ENCODE measurements around the gene RNF224.
A peak's percentile ranks its signal among the peaks of the same experiment; 100 is the strongest.

RNF224 gene

DNA sequence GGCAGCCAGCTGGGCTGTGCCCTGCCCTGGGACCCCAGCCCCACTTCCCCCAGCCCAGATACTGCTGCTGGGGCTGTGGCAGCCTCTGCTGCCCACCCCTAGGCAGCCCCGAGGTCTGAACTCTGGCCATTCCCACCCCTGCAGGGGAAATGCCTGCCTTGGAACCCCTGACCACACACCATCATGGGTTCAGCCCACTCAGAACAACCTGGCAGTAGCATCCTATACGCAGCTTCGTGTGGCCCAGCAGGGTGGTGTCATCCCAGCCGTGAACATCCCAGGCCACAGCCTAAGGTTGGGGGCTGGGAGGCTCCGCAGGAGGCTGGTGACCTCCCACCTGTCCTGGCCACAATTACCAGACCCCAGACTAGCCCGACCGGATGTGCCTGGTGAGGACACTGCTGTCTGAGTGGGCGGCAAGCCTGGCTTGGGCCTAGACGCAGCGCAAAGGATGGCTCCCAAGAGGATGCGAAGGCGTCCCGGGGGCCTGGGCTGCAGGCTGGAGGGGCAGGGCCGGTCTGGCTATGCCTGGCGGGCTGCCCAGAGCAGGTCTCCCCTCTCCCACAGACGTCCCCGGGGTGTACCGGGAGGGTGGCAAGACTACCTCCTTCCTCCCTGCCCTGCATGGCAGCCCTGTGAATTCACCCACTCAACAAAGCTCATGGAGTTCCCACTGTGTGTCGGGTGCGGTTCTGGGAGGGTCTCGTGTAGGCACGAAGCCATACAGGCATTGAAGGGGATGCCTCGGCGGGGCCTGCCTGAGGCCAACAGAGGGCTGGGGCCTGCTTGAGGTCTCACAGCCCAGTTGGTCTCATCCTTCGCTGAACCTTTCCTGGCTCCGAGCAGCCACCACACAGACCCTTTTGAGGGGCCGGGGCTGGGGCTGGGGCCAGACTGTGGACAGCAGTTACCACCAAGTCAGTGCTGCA is 1.9 kb downstream of the RNF224 start:
- Histone ChIP-seq H3K27me3 (ENCODE audit: control insufficient read depth, insufficient read depth, low read length) (peaks cover 30% of the 10 kb centered on the region), H3K4me3 (ENCODE audit: low read length) (no peak overlapping the region), H3K27ac (ENCODE audit: low read depth, low read length) (no peak overlapping the region), H3K36me3 (ENCODE audit: control insufficient read depth, insufficient read depth, low read length) (no peaks in the 10 kb centered on the region), H3K9ac (ENCODE audit: low read length) (no peak overlapping the region), H3K4me1 (ENCODE audit: control insufficient read depth, insufficient read depth, low read length) (no peaks in the 10 kb centered on the region)

DNA sequence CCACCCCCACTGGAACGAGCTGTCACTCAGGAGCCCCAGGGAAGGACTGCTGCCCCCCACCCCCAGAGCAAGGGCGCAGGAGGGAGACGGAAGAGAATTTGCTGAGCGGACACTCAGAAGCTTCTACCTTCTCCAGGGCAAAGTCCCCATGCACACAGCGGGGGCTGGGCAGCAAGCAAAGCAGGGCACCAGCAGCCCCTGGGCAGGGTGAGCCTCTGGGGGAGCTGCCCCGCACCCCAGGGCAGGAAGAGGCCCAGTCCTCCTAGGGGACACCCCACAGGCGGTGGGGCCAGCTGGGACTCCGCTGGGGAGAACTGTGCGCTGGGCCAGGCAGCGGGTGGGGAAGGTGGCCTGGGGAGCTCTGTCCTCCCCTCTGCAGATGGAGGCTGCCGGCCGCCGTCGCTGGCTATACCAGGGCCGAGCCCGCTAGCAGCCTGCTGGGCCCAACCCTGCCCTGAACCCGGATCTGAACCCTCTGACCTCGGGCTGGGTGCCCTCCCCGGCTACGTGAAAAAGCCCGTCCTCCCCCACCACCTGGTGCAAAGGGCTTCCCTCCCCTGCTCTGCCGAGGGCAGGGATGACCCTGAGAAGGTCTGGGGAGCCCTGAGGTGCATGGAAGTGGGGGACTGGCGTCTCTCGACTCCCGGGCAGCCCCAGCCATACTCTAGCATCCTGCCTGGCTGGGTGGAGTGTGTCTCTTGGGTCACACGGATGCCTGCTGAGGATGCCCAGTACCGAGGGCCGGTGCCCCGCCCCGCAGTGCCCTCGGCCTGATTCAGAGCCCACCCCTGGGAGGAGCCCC is 2.8 kb downstream of the RNF224 start:
- no peaks in the 10 kb centered on the region for H3K4me1 ChIP-seq (ENCODE audit: control insufficient read depth, insufficient read depth, low read length)
- no peak overlapping the region for H3K9ac ChIP-seq (ENCODE audit: low read length)
- peaks cover 39% of the 10 kb centered on the region for H3K27me3 ChIP-seq (ENCODE audit: control insufficient read depth, insufficient read depth, low read length)
- H3K36me3 ChIP-seq (ENCODE audit: control insufficient read depth, insufficient read depth, low read length), result no peaks in the 10 kb centered on the region
- no peak overlapping the region for H3K27ac ChIP-seq (ENCODE audit: low read depth, low read length)
- no peak overlapping the region for H3K4me3 ChIP-seq (ENCODE audit: low read length)

DNA sequence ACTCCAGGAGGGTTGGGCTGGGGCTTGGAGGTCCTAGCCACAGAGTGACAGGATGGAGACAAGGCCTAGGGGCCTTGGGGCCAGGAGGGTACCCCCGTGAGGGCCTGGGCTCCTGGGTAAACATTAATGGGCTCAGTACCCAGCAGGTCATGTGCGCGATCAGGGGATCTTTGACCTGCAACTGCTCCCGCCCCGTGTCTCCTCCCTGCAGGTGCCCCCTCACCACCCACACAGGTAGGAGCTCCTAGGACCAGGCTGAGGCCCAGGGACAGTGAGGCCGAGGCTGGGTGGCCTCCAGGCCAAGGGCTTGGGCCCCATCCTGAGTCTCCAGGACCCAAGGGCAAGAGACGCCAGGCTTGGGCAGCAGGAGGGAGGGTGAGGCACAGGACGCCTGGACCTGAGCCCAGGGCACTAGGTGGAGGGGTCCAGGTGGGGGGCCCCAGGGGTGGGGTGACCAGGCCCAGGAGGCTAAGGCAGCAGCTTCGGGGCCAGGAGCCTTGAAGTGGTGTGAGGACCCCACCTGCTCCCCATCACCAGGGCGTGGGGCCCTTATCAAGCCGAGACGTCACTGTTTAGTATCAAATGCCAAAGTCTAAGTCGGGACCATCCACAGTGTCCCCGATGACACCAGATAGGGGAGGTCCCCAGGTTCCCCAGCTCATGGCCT is 3.5 kb downstream of the RNF224 start, which contains the start of gene SLC34A3:
Gene SLC34A3, plus strand, starts transcription at position 197 of the 667 bp plus-strand sequence. CDS start 802 bp downstream, outside the sequence.
- Histone ChIP-seq H3K9ac (ENCODE audit: low read length) (no peak within 1 kb of the TSS), H3K4me1 (ENCODE audit: control insufficient read depth, insufficient read depth, low read length) (peaks cover under 1% of the 10 kb centered on the region), H3K4me3 (ENCODE audit: low read length) (no peak within 1 kb of the TSS), H3K27me3 (ENCODE audit: control insufficient read depth, insufficient read depth, low read length) (peaks cover 43% of the 10 kb centered on the region), H3K27ac (ENCODE audit: low read depth, low read length) (no peak within 1 kb of the TSS), H3K36me3 (ENCODE audit: control insufficient read depth, insufficient read depth, low read length) (no peaks in the 10 kb centered on the region)

DNA sequence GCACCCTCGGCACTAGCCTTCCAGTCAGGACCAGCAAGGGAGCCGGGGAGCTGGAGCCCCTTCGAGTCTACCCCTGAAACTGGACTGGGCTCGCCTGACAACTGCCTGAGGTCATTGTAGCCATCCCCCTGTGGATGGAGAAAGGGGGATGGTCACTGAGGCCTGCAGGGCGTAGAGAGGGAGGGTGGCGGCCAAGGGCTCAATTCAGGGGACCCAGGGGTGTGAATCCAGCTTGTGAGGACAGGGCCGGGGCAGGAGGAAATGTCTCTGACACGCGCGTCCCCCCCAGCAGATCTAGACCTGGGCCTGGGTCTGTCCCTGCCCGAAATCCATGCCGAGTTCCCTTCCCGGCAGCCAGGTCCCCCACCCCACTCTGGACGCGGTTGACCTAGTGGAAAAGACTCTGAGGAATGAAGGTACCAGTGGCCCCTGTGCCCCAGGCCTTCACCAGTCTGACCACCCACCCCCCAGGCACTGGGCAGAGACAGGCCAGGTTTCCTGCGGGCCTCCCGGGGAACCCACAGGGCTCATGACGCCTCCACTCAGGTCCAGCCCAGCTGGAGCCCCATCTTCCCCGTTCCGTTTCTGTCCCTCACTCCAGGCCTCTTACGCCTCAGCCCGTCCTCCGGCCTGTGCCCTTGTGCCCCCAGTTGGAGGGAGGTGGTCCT is 4.2 kb downstream of the RNF224 start:
- no peak overlapping the region for H3K27ac ChIP-seq (ENCODE audit: low read depth, low read length)
- no peak overlapping the region for H3K4me3 ChIP-seq (ENCODE audit: low read length)
- H3K9ac ChIP-seq (ENCODE audit: low read length), result no peak overlapping the region
- peaks cover 43% of the 10 kb centered on the region for H3K27me3 ChIP-seq (ENCODE audit: control insufficient read depth, insufficient read depth, low read length)
- peaks cover 4% of the 10 kb centered on the region for H3K4me1 ChIP-seq (ENCODE audit: control insufficient read depth, insufficient read depth, low read length)
- no peaks in the 10 kb centered on the region for H3K36me3 ChIP-seq (ENCODE audit: control insufficient read depth, insufficient read depth, low read length)

DNA sequence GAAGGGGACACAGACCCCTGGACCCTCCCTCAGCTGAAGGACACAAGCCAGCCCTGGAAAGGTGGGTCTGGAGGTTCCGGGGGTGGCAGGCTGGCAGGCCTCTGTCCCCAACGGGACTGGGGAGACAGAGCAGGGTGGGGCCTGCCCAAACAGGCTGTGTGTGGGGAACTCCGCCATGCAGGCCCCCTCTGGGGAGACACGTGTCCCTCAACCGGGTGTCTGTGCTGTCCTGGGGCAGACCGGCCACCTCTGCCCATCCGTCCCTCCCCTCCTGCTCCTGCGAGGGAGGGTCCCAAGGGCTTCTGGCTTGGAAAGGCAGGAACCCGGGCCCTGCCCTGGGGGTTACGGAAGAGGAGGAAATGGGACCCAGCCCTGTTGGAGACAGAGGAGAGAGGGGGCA is 4.8 kb downstream of the RNF224 start:
- Histone ChIP-seq H3K9ac (ENCODE audit: low read length) (no peak overlapping the region), H3K4me1 (ENCODE audit: control insufficient read depth, insufficient read depth, low read length) (peaks cover 9% of the 10 kb centered on the region), H3K27me3 (ENCODE audit: control insufficient read depth, insufficient read depth, low read length) (peaks cover 43% of the 10 kb centered on the region)

DNA sequence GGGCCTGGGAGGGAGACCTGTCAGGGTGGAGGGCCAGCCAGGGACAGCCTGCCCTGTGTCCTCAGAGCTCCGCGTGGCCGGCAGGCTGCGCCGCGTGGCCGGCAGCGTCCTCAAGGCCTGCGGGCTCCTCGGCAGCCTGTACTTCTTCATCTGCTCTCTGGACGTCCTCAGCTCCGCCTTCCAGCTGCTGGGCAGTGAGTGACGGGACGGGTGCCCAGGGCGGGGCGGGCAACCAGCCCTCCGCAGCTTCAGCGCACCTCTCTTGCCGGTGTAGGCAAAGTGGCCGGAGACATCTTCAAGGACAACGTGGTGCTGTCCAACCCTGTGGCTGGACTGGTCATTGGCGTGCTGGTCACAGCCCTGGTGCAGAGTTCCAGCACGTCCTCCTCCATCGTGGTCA is 5.2 kb downstream of the RNF224 start:
- Histone ChIP-seq H3K27me3 (ENCODE audit: control insufficient read depth, insufficient read depth, low read length) (peaks cover 43% of the 10 kb centered on the region), H3K4me1 (ENCODE audit: control insufficient read depth, insufficient read depth, low read length) (peaks cover 9% of the 10 kb centered on the region), H3K4me3 (ENCODE audit: low read length) (no peak overlapping the region), H3K36me3 (ENCODE audit: control insufficient read depth, insufficient read depth, low read length) (no peaks in the 10 kb centered on the region), H3K9ac (ENCODE audit: low read length) (no peak overlapping the region), H3K27ac (ENCODE audit: low read depth, low read length) (no peak overlapping the region)

More for the DNA sequence above, 4.8 kb downstream of the RNF224 start:
- Histone ChIP-seq H3K27ac (ENCODE audit: low read depth, low read length) (no peak overlapping the region), H3K4me3 (ENCODE audit: low read length) (no peak overlapping the region), H3K36me3 (ENCODE audit: control insufficient read depth, insufficient read depth, low read length) (no peaks in the 10 kb centered on the region)

GRCh38 chr9:137233143-137233980 is 6.1 kb downstream of the RNF224 start:
- Histone ChIP-seq H3K27me3 (ENCODE audit: control insufficient read depth, insufficient read depth, low read length) (peaks cover 42% of the 10 kb centered on the region), H3K36me3 (ENCODE audit: control insufficient read depth, insufficient read depth, low read length) (no peaks in the 10 kb centered on the region), H3K9ac (ENCODE audit: low read length) (no peak overlapping the region), H3K4me3 (ENCODE audit: low read length) (no peak overlapping the region), H3K4me1 (ENCODE audit: control insufficient read depth, insufficient read depth, low read length) (peaks cover 10% of the 10 kb centered on the region), H3K27ac (ENCODE audit: low read depth, low read length) (no peak overlapping the region)

GRCh38 chr9:137234055-137234697 is 6.9 kb downstream of the RNF224 start:
- no peaks in the 10 kb centered on the region for H3K36me3 ChIP-seq (ENCODE audit: control insufficient read depth, insufficient read depth, low read length)
- no peak overlapping the region for H3K27ac ChIP-seq (ENCODE audit: low read depth, low read length)
- peaks cover 11% of the 10 kb centered on the region for H3K4me1 ChIP-seq (ENCODE audit: control insufficient read depth, insufficient read depth, low read length)
- no peak overlapping the region for H3K4me3 ChIP-seq (ENCODE audit: low read length)
- H3K27me3 ChIP-seq (ENCODE audit: control insufficient read depth, insufficient read depth, low read length), result peaks cover 34% of the 10 kb centered on the region
- H3K9ac ChIP-seq (ENCODE audit: low read length), result no peak overlapping the region

- H3K4me3 ChIP-seq (ENCODE audit: low read length), result no peak overlapping the region
- no peaks in the 10 kb centered on the region for H3K36me3 ChIP-seq (ENCODE audit: control insufficient read depth, insufficient read depth, low read length)
- H3K4me1 ChIP-seq (ENCODE audit: control insufficient read depth, insufficient read depth, low read length), result peaks cover 11% of the 10 kb centered on the region
- H3K27me3 ChIP-seq (ENCODE audit: control insufficient read depth, insufficient read depth, low read length), result peaks cover 29% of the 10 kb centered on the region
- H3K9ac ChIP-seq (ENCODE audit: low read length), result no peak overlapping the region
- no peak overlapping the region for H3K27ac ChIP-seq (ENCODE audit: low read depth, low read length)
Measured at GRCh38 chr9:137234758-137235423, 7.6 kb downstream of the RNF224 start.

GRCh38 chr9:137235424-137236237 is 8.3 kb downstream of the RNF224 start:
- no peak overlapping the region for H3K9ac ChIP-seq (ENCODE audit: low read length)
- peaks cover 21% of the 10 kb centered on the region for H3K27me3 ChIP-seq (ENCODE audit: control insufficient read depth, insufficient read depth, low read length)
- H3K4me3 ChIP-seq (ENCODE audit: low read length), result peak overlapping the region; percentile 2
- H3K36me3 ChIP-seq (ENCODE audit: control insufficient read depth, insufficient read depth, low read length), result no peaks in the 10 kb centered on the region
- peaks cover 11% of the 10 kb centered on the region for H3K4me1 ChIP-seq (ENCODE audit: control insufficient read depth, insufficient read depth, low read length)
- H3K27ac ChIP-seq (ENCODE audit: low read depth, low read length), result no peak overlapping the region

All from rectal smooth muscle tissue (tissue), 1 donor.